Brain microvascular endothelial cell (primary cell): ENCODE data around the gene LARP4B.

ENCODE experiments used
- DNase-seq: peaks from one replicate; pipeline ENCODE4 v3.0.0-alpha.2; 2020
- H3K27ac ChIP-seq: fragments of 250-450 bp; sonication (Bioruptor Pico); 2 replicates; pipeline ENCODE4 v1.5.1; 2020; ENCODE audit warnings: mild to moderate bottlenecking, moderate library complexity
- H3K27me3 ChIP-seq: fragments of 250-450 bp; sonication (Bioruptor Pico); replicated peaks from 2 replicates; pipeline ENCODE4 v1.5.1; 2020; ENCODE audit warnings: mild to moderate bottlenecking
- H3K36me3 ChIP-seq: fragments of 250-450 bp; sonication (Bioruptor Pico); replicated peaks from 2 replicates; pipeline ENCODE4 v1.5.1; 2020; ENCODE audit warnings: mild to moderate bottlenecking
- H3K4me3 ChIP-seq: 2 replicates; pipeline ENCODE4 v1.5.1; 2011; ENCODE audit warnings: low read depth, mild to moderate bottlenecking, control low read depth, low read length, moderate library complexity
- CTCF ChIP-seq: IDR thresholded peaks from 2 replicates; pipeline ENCODE4 v1.5.1; 2011; ENCODE audit warnings: low read depth, mild to moderate bottlenecking, moderate library complexity, low read length, control low read depth, inconsistent platforms; ENCODE audit errors: missing control alignments
- in situ Hi-C: cut with HindIII; loops from 2 replicates; pipeline ENCODE4 v1.10.0; 2017; ENCODE audit warnings: low sequenced_read_pairs, low pct_ligation_motif_present

The LARP4B gene

GRCh38 chr10:905503-905902 lies 26.0 kb downstream of the LARP4B start:
- in situ Hi-C loops = no loop called here
- peak; percentile 25 for DNase-seq
- TF ChIP-seq CTCF = no peak
- no peaks in the 10 kb centered on the region for H3K27me3 ChIP-seq
- H3K27ac ChIP-seq = no peak overlapping the region
- H3K36me3 ChIP-seq = peaks cover 6% of the 10 kb centered on the region
- no peak overlapping the region for H3K4me3 ChIP-seq

DNA sequence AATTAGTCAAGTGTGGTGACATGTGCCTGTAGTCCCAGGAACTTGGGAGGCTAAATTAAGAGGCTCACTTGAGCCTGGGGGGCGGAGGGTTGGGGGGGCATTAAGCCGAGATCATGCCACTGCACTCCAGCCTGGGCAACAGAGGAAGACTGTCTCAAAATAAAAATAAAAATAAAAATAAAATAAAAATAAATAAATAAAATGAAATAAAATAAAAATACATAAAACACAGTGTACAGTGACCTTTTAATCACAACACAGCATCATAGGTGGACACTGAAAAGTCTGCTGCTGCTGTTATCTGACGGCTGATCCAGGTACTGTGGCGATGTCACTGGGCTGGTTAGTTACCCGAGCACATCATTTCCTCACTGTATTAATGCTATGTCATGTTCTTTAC lies 27.1 kb downstream of the LARP4B start:
- in situ Hi-C loops = no loop called here
- H3K27me3 ChIP-seq = no peaks in the 10 kb centered on the region
- no peak for TF ChIP-seq CTCF
- no peak for DNase-seq
- H3K36me3 ChIP-seq = peaks cover 5% of the 10 kb centered on the region
- no peak overlapping the region for H3K27ac ChIP-seq
- no peak overlapping the region for H3K4me3 ChIP-seq

- in situ Hi-C loops = no loop called here
- no peak overlapping the region for H3K27ac ChIP-seq
- H3K27me3 ChIP-seq = no peaks in the 10 kb centered on the region
- DNase-seq = no peak
- TF ChIP-seq CTCF = no peak
- no peaks in the 10 kb centered on the region for H3K36me3 ChIP-seq
- H3K4me3 ChIP-seq = no peak overlapping the region
These were observed 33.4 kb downstream of the LARP4B start for GRCh38 chr10:898141-898540.

GRCh38 chr10:896982-897381 lies 34.5 kb downstream of the LARP4B start:
- no peak overlapping the region for H3K4me3 ChIP-seq
- in situ Hi-C loops = no loop called here
- no peaks in the 10 kb centered on the region for H3K27me3 ChIP-seq
- H3K36me3 ChIP-seq = no peaks in the 10 kb centered on the region
- no peak for DNase-seq
- no peak for TF ChIP-seq CTCF
- H3K27ac ChIP-seq = no peak overlapping the region

DNA sequence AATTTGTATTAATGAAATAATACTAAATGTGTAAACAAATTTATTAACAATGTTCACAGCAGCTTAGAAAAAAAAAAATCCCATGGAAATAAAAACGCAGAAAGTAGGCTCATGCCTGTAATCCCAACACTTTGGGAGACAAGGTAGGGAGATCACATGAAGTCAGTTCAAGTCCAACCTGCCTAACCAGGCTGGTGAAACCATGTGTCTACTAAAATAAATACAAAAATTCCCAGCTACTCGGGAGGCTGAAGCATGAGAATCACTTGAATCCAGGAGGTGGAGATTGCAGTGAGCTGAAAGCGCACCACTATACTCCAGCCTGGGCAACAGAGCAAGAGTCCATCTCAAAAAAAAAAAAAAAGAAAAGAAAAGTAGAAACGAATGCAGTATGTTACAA lies 36.2 kb downstream of the LARP4B start:
- in situ Hi-C loops = no loop called here
- H3K27me3 ChIP-seq = no peaks in the 10 kb centered on the region
- H3K36me3 ChIP-seq = no peaks in the 10 kb centered on the region
- no peak for TF ChIP-seq CTCF
- H3K4me3 ChIP-seq = no peak overlapping the region
- no peak overlapping the region for H3K27ac ChIP-seq
- no peak for DNase-seq

DNA sequence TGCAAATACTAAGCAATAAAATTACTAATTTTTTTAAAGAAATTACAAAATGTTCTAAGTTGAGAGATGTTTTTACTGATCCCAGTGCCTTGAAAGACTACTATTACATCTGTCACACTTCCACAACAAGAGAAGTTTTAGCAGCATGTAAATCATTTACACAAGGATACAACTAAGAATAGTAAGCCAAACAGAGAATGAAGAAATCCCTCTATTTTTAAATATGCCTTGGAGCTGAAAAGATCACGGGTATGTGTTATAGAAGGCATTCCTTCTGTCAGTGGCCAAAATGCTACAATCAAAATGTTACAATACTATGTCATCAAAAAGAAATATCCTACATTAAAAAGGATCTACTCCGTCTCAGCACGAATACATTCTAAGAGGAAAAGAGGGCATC lies 52.6 kb downstream of the LARP4B start:
- in situ Hi-C loops = no loop called here
- H3K36me3 ChIP-seq = peaks cover 39% of the 10 kb centered on the region
- TF ChIP-seq CTCF = no peak

More for the DNA sequence above, 52.6 kb downstream of the LARP4B start:
- DNase-seq = no peak
- Histone ChIP-seq H3K27me3 (no peaks in the 10 kb centered on the region), H3K27ac (no peak overlapping the region), H3K4me3 (no peak overlapping the region)
